ENCODE measurements around the gene ATF6. TPM values are rescaled to one million over a fixed set of nuclear protein-coding genes. Genes with fewer than 3 reads are reported as not detected.

The ATF6 gene
- total and polyA plus RNA-seq, 4 donors = 10.0 to 22.5 (median 13.4) TPM

DNA sequence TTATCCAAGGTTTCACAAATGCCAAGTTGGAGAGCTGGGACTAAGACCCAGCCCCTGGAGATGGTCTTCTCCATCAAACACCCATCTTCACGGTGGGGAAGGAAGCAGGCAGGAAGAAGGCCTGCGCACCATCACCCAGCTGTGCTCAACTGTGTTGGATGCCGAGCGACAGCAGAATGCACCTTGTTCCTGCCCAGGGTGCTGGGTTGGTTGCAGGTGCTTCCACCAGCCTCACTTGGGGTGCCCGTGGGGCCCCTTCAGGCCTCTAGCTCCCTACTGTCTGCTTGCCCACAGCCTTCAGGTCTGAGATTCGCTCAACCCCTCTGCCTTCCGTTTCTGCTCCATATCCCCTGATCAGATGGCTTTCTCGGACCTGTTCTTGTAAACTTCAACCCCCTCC, 215.0 kb downstream of the ATF6 start:
- Histone ChIP-seq H3K27ac (ENCODE audit: low read depth in 1 of 2, low read length in 2 of 2) (no peak overlapping the region), H3K9ac (ENCODE audit: low read depth in 1 of 2, low read length in 2 of 2) (no peak overlapping the region), H3K27me3 (ENCODE audit: control insufficient read depth in 4 of 4, insufficient read depth in 4 of 4, low read length in 3 of 4) (no peaks in the 10 kb centered on the region), H3K4me1 (ENCODE audit: control insufficient read depth in 4 of 4, insufficient read depth in 4 of 4, low read length in 3 of 4) (no peaks in the 10 kb centered on the region), H3K4me3 (ENCODE audit: low read depth in 1 of 3, low read length in 3 of 3) (no peak overlapping the region), H3K36me3 (ENCODE audit: control insufficient read depth in 4 of 4, insufficient read depth in 3 of 4, low read depth in 1 of 4, low read length in 3 of 4) (no peaks in the 10 kb centered on the region), H3K9me3 (ENCODE audit: control insufficient read depth in 4 of 4, low read length in 3 of 4) (no peaks in the 10 kb centered on the region)
- DNase-seq (ENCODE audit: low spot score) = no peak
- 89% methylated on average over 8 of the region's 8 CpGs for WGBS
- TF ChIP-seq FOXA1 (IDR thresholded peaks at IDR 0.05) (no peak), JUND (IDR thresholded peaks at IDR 0.05) (no peak), SP1 (IDR thresholded peaks at IDR 0.05) (no peak), RAD21 (IDR thresholded peaks at IDR 0.05) (no peak), TAF1 (conservative IDR thresholded peaks at IDR 0.05) (no peak), EGR1 (IDR thresholded peaks at IDR 0.05; ENCODE audit: low read depth in 2 of 2) (no peak), YY1 (IDR thresholded peaks at IDR 0.05) (no peak), FOXA2 (IDR thresholded peaks at IDR 0.05) (no peak)
- TF ChIP-seq, protein P1, sequence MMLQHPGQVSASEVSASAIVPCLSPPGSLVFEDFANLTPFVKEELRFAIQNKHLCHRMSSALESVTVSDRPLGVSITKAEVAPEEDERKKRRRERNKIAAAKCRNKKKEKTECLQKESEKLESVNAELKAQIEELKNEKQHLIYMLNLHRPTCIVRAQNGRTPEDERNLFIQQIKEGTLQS (IDR thresholded peaks at IDR 0.05) = no peak
- TF ChIP-seq, protein P2, sequence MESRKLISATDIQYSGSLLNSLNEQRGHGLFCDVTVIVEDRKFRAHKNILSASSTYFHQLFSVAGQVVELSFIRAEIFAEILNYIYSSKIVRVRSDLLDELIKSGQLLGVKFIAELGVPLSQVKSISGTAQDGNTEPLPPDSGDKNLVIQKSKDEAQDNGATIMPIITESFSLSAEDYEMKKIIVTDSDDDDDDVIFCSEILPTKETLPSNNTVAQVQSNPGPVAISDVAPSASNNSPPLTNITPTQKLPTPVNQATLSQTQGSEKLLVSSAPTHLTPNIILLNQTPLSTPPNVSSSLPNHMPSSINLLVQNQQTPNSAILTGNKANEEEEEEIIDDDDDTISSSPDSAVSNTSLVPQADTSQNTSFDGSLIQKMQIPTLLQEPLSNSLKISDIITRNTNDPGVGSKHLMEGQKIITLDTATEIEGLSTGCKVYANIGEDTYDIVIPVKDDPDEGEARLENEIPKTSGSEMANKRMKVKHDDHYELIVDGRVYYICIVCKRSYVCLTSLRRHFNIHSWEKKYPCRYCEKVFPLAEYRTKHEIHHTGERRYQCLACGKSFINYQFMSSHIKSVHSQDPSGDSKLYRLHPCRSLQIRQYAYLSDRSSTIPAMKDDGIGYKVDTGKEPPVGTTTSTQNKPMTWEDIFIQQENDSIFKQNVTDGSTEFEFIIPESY (IDR thresholded peaks at IDR 0.05) = no peak

DNA sequence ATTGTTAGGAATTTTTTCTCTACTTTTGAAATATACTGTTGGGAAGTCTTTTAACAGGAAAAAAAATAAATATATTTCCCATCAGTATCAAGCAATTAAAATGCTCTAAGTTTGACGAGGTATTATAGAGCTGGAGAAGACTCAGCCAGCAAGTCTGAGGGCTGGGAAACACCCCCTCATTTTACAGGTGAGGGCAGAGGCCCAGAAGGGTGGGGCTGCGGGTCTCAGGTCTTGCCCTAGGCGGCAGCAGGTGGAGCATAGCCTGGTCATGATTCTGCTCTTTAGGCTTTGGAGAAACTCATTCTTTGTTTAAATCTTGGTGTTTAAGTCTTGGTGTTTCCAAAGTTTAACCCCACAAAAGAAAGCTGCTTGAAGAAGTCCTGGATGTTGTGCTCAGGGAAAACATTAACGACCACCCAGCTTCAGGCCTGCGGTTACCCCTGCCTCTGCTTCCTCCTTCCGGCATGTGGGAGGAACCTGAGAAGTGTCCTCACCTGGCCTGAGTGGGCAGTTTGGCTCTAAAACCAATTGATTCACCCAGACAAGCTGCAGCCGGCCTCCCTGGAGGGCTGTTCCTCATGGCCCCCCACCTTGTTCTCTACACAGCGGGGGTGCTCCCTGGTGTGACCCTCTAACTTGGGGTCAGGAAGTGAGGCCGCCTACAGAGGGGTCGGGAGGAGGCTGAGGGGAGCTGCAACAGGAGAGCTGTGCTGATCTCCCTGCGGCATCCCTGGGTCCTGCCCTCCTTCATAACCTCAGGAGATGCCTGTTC, 215.8 kb downstream of the ATF6 start:
- H3K27me3 ChIP-seq (ENCODE audit: control insufficient read depth in 4 of 4, insufficient read depth in 4 of 4, low read length in 3 of 4) = no peaks in the 10 kb centered on the region
- H3K27ac ChIP-seq (ENCODE audit: low read depth in 1 of 2, low read length in 2 of 2) = no peak overlapping the region
- peaks cover 0 to 1% (median 0%) of the 10 kb centered on the region in 4 donors for H3K9me3 ChIP-seq (ENCODE audit: control insufficient read depth in 4 of 4, low read length in 3 of 4)
- WGBS = 89% methylated on average over 11 of the region's 11 CpGs
- no peak overlapping the region for H3K4me3 ChIP-seq (ENCODE audit: low read depth in 1 of 3, low read length in 3 of 3)
- no peaks in the 10 kb centered on the region for H3K4me1 ChIP-seq (ENCODE audit: control insufficient read depth in 4 of 4, insufficient read depth in 4 of 4, low read length in 3 of 4)
- no peaks in the 10 kb centered on the region for H3K36me3 ChIP-seq (ENCODE audit: control insufficient read depth in 4 of 4, insufficient read depth in 3 of 4, low read depth in 1 of 4, low read length in 3 of 4)
- no peak for DNase-seq (ENCODE audit: low spot score)
- TF ChIP-seq, protein P3, sequence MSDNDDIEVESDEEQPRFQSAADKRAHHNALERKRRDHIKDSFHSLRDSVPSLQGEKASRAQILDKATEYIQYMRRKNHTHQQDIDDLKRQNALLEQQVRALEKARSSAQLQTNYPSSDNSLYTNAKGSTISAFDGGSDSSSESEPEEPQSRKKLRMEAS (IDR thresholded peaks at IDR 0.05) = no peak
- TF ChIP-seq JUND (IDR thresholded peaks at IDR 0.05) (no peak), HNF4A (conservative IDR thresholded peaks at IDR 0.05) (no peak), RAD21 (IDR thresholded peaks at IDR 0.05) (no peak), FOXA1 (IDR thresholded peaks at IDR 0.05) (no peak), HNF4G (IDR thresholded peaks at IDR 0.05) (no peak), FOXA2 (IDR thresholded peaks at IDR 0.05) (no peak)
- TF ChIP-seq, protein P2 (IDR thresholded peaks at IDR 0.05) = no peak
- H3K9ac ChIP-seq (ENCODE audit: low read depth in 1 of 2, low read length in 2 of 2) = no peak overlapping the region

DNA sequence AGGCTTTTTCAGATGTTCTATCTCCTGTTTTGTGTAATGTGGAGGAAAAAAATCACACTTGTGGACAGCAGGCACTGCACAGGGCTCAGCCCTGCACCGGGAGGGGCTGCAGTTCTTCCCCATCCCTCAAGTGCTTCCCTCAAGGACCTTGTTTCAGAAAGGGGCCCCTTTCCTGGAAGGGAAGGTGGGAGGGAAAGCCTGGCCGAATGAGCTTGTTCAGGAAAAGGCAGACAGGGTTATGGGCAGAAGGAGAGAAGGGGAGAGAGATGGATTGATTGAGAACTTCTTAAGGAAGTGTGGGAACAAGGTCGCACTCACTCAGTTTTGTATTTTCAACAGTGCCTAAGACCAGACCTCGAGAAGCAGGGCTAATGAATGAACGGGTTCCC, 216.4 kb downstream of the ATF6 start:
- Histone ChIP-seq H3K4me1 (ENCODE audit: control insufficient read depth in 4 of 4, insufficient read depth in 4 of 4, low read length in 3 of 4) (no peaks in the 10 kb centered on the region), H3K36me3 (ENCODE audit: control insufficient read depth in 4 of 4, insufficient read depth in 3 of 4, low read depth in 1 of 4, low read length in 3 of 4) (no peaks in the 10 kb centered on the region), H3K27me3 (ENCODE audit: control insufficient read depth in 4 of 4, insufficient read depth in 4 of 4, low read length in 3 of 4) (no peaks in the 10 kb centered on the region), H3K4me3 (ENCODE audit: low read depth in 1 of 3, low read length in 3 of 3) (no peak overlapping the region), H3K9ac (ENCODE audit: low read depth in 1 of 2, low read length in 2 of 2) (no peak overlapping the region), H3K27ac (ENCODE audit: low read depth in 1 of 2, low read length in 2 of 2) (no peak overlapping the region), H3K9me3 (ENCODE audit: control insufficient read depth in 4 of 4, low read length in 3 of 4) (peaks cover 0 to 4% (median under 1%) of the 10 kb centered on the region in 4 donors)
- DNase-seq (ENCODE audit: low spot score) = no peak
- 71% methylated on average over 5 of the region's 5 CpGs for WGBS
- no peak for TF ChIP-seq JUND (IDR thresholded peaks at IDR 0.05)
- TF ChIP-seq, protein P2 (IDR thresholded peaks at IDR 0.05) = no peak
- no peak for TF ChIP-seq NR2F2 (IDR thresholded peaks at IDR 0.05)
- TF ChIP-seq SP1 (IDR thresholded peaks at IDR 0.05) = no peak
- TF ChIP-seq YY1 (IDR thresholded peaks at IDR 0.05) = no peak
- TF ChIP-seq, protein P4, sequence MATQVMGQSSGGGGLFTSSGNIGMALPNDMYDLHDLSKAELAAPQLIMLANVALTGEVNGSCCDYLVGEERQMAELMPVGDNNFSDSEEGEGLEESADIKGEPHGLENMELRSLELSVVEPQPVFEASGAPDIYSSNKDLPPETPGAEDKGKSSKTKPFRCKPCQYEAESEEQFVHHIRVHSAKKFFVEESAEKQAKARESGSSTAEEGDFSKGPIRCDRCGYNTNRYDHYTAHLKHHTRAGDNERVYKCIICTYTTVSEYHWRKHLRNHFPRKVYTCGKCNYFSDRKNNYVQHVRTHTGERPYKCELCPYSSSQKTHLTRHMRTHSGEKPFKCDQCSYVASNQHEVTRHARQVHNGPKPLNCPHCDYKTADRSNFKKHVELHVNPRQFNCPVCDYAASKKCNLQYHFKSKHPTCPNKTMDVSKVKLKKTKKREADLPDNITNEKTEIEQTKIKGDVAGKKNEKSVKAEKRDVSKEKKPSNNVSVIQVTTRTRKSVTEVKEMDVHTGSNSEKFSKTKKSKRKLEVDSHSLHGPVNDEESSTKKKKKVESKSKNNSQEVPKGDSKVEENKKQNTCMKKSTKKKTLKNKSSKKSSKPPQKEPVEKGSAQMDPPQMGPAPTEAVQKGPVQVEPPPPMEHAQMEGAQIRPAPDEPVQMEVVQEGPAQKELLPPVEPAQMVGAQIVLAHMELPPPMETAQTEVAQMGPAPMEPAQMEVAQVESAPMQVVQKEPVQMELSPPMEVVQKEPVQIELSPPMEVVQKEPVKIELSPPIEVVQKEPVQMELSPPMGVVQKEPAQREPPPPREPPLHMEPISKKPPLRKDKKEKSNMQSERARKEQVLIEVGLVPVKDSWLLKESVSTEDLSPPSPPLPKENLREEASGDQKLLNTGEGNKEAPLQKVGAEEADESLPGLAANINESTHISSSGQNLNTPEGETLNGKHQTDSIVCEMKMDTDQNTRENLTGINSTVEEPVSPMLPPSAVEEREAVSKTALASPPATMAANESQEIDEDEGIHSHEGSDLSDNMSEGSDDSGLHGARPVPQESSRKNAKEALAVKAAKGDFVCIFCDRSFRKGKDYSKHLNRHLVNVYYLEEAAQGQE (IDR thresholded peaks at IDR 0.05) = no peak
- TF ChIP-seq FOXA1 (IDR thresholded peaks at IDR 0.05) = no peak

Measured in liver (tissue), 9 donors.